GM12878 (cell line): Measurements from ENCODE around the gene ARHGEF18. TPM values are rescaled to one million over a fixed set of nuclear protein-coding genes. Genes with fewer than 3 reads are reported as not detected.
A peak's percentile ranks its signal among the peaks of the same experiment; 100 is the strongest.

ENCODE experiments used
- ATAC-seq: fragments of 200-7000 bp; cut with Tn5 transposase; 3 replicates; pipeline ENCODE4 v1.9.1; 2020; ENCODE audit warnings: mild to moderate bottlenecking, moderate library complexity
- BruUV-seq: library from RNA; stranded (reverse); fragments of 400-500 nt; replicated peaks from 2 replicates; lab custom pipeline; 2021; lab: Mats Ljungman, UMichigan
- CTCF ChIA-PET: fragments of 300-600 bp; sonication (Branson Sonifier 250); formaldehyde crosslinking; extraction: SDS; loops from one replicate; lab custom pipeline; 2021; ENCODE audit warnings: inconsistent platforms; lab: Yijun Ruan, JAX
- POLR2A ChIA-PET: fragments of 350-600 bp; formaldehyde crosslinking; extraction: SDS; loops from one replicate; lab custom pipeline; 2021; ENCODE audit warnings: inconsistent platforms; lab: Charles Lee
- RAD21 ChIA-PET: fragments of 300-600 bp; sonication (Branson Sonifier 250); formaldehyde crosslinking; loops from one replicate; lab custom pipeline; 2023; ENCODE audit warnings: antibody characterized with exemption; ENCODE audit not compliant: unreplicated experiment; lab: Charles Lee
- SMC1A ChIA-PET: fragments of 300-600 bp; sonication (Branson Sonifier 250); formaldehyde crosslinking; loops from one replicate; lab custom pipeline; 2023; ENCODE audit not compliant: unreplicated experiment, uncharacterized antibody; lab: Charles Lee
- DNase-seq: peaks from one replicate; pipeline ENCODE4 v3.0.0-alpha.2; 2011; ENCODE audit warnings: low read depth, low spot score
- FAIRE-seq: peaks from 3 replicates; lab custom pipeline; 2011; peaks lifted over from hg19 to GRCh38; lab: Jason Lieb, UNC
- H2AFZ ChIP-seq: 2 replicates; pipeline ENCODE4 v1.6.0; 2011; ENCODE audit warnings: low read depth, low read length, control low read depth; ENCODE audit not compliant: control insufficient read depth
- H3K27ac ChIP-seq: 2 replicates; pipeline ENCODE4 v1.5.1; 2011; ENCODE audit warnings: control low read depth; ENCODE audit not compliant: control insufficient read depth, insufficient read depth
- H3K27me3 ChIP-seq, 2 experiments: replicated peaks in 1 of 2; 2 replicates each; pipeline versions ENCODE4 v1.6.0 to v1.6.1; 2011; ENCODE audit warnings: low read length in 1 of 2; ENCODE audit not compliant: control insufficient read depth in 2 of 2, insufficient read depth in 2 of 2
- H3K36me3 ChIP-seq, 2 experiments: 2 replicates each; pipeline ENCODE4 v1.5.1; 2011; ENCODE audit warnings: low read length in 1 of 2; ENCODE audit not compliant: control insufficient read depth in 2 of 2, insufficient read depth in 2 of 2
- H3K4me1 ChIP-seq: 2 replicates; pipeline ENCODE4 v1.6.1; 2011; ENCODE audit warnings: mild to moderate bottlenecking, low read length, moderate library complexity, mixed read lengths; ENCODE audit not compliant: control insufficient read depth, insufficient read depth
- H3K4me2 ChIP-seq: 2 replicates; pipeline ENCODE4 v1.6.0; 2011; ENCODE audit warnings: control low read depth; ENCODE audit not compliant: control insufficient read depth, insufficient read depth
- H3K4me3 ChIP-seq: fragments of 200-600 bp; sonication (generic); 2 replicates; pipeline ENCODE4 v1.5.1; 2016
- H3K79me2 ChIP-seq: 2 replicates; pipeline ENCODE4 v1.6.0; 2011; ENCODE audit warnings: low read length; ENCODE audit not compliant: control insufficient read depth, insufficient read depth
- H3K9ac ChIP-seq: 2 replicates; pipeline ENCODE4 v1.8.0; 2011; ENCODE audit warnings: low read length, control low read depth, mixed read lengths; ENCODE audit not compliant: control insufficient read depth, insufficient read depth
- H3K9me3 ChIP-seq: replicated peaks from 3 replicates; pipeline ENCODE4 v1.5.1; 2011; ENCODE audit warnings: mild to moderate bottlenecking, low read length; ENCODE audit not compliant: control insufficient read depth, insufficient read depth
- H4K20me1 ChIP-seq: 2 replicates; pipeline ENCODE4 v1.6.0; 2011; ENCODE audit not compliant: control insufficient read depth, insufficient read depth
- KAT2A ChIP-seq: conservative IDR thresholded peaks from 2 replicates; pipeline ENCODE4 v1.6.1; 2011; ENCODE audit warnings: low read depth, low read length; ENCODE audit not compliant: control insufficient read depth
- RCOR1 ChIP-seq: conservative IDR thresholded peaks from 2 replicates; pipeline ENCODE4 v1.6.1; 2012; ENCODE audit warnings: low read depth, low read length, improper control_type of control experiment
- RUNX3 ChIP-seq: IDR thresholded peaks from 2 replicates; pipeline ENCODE4 v1.6.1; 2012; ENCODE audit warnings: low read length, inconsistent platforms
- SMARCA5 ChIP-seq: fragments of 450-650 bp; IDR thresholded peaks from 2 replicates; pipeline ENCODE4 v1.6.1; 2017; ENCODE audit warnings: mild to moderate bottlenecking
- STAT3 ChIP-seq: IDR thresholded peaks from 2 replicates; pipeline ENCODE4 v1.6.1; 2011; ENCODE audit warnings: low read depth, low read length, improper control_type of control experiment
- WGBS: methylation state at CpG from one replicate; pipeline ENCODE4 v1.1.6; 2016; ENCODE audit warnings: low lambda C conversion rate; ENCODE audit not compliant: insufficient replicate concordance, insufficient coverage; ENCODE audit errors: missing lambda C conversion rate; 5-methylcytosine and 5-hydroxymethylcytosine counted together
- in situ Hi-C: fragments of 300-500 bp; cut with MboI; formaldehyde crosslinking; loops from 9 replicates; pipeline ENCODE4 v1.14.3; 2018; ENCODE audit warnings: mixed read lengths
- intact Hi-C: fragments of 100-400 bp; cut with micrococcal nuclease; formaldehyde crosslinking; loops from one replicate; pipeline ENCODE4 v1.14.2; 2022; ENCODE audit not compliant: unreplicated experiment
- polyA plus RNA-seq, 11 experiments: library from polyadenylated mRNA; depleted of rRNA in 4 of 11; unstranded in 6 of 11; stranded (reverse) in 5 of 11; fragments of >200 nt; fragmentation: Nextera tagmentation in 4 of 11; fragmentation: Illumina TruSeq in 1 of 11; extraction: Ambion mirVana in 4 of 11; extraction: Trizol in 1 of 11; gene quantifications; 1 replicate in 1 of 11; 2 replicates in 10 of 11; pipeline versions ENCODE4 v1.2.1 to v1.2.3, GENCODE V29; 2011 to 2016; ENCODE audit warnings: inconsistent platforms in 2 of 11, missing spikeins in 2 of 11, low read depth in 1 of 11
- total RNA-seq, 4 experiments: library from RNA; depleted of rRNA in 3 of 4; stranded (reverse); fragments of >200 nt in 3 of 4; fragmentation: Illumina TruSeq in 1 of 4; extraction: Trizol in 1 of 4; gene quantifications; 2 replicates each; pipeline versions ENCODE4 v1.2.1 to v1.2.3, GENCODE V29; 2013 to 2021
- TF ChIP-seq, protein P1 (sequence below): IDR thresholded peaks from 2 replicates; pipeline ENCODE4 v1.6.1; 2012; ENCODE audit warnings: low read depth, low read length, improper control_type of control experiment
- TF ChIP-seq, protein P2 (sequence below): fragments of 450-650 bp; IDR thresholded peaks from 2 replicates; pipeline ENCODE4 v1.6.1; 2016; ENCODE audit warnings: mild to moderate bottlenecking

The ARHGEF18 gene
- total and polyA plus RNA-seq, 10 of the 15 experiments (the other 5 are each of a cell fraction or from before 2014, with no cell fraction given), result 0.31 to 32.3 (median 13.4) TPM

DNA sequence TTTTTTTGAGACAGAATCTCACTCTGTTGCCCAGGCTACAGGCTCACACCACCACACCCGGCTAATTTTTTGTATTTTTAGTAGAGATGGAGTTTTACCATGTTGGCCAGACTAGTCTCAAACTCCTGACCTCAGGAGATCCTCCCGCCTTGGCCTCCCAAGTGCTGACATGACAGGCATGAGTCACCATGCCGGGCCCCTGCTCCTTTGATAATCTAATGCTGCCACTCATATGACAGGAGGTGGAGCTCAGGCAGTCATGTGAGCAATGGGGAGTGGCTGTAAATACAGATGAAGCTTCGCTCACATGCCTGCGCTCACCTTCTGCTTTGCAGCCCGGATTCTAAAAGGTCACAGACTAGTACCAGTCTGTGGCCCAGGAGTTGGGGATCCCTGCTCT is 25.1 kb downstream of the ARHGEF18 start:
- ChIA-PET CTCF (interaction anchor here (1.3 to 1.9 kb wide), 2 partner anchors 20 kb away, joined by 5 to 8 read pairs; no protein-coding TSS in a partner anchor), SMC1A (no interaction called here), RAD21 (no interaction called here), POLR2A (interaction anchor here (0.6 kb wide), 2 partner anchors 66 to 70 kb away, joined by 3 read pairs; no protein-coding TSS in a partner anchor)
- no peak for ATAC-seq
- Histone ChIP-seq H3K27me3 (no peaks in the 10 kb centered on the region), H3K27ac (no peak overlapping the region), H3K9me3 (no peaks in the 10 kb centered on the region), H4K20me1 (no peaks in the 10 kb centered on the region), H3K4me1 (no peaks in the 10 kb centered on the region), H3K79me2 (no peaks in the 10 kb centered on the region), H3K4me3 (no peak overlapping the region), H3K36me3 (no peaks in the 10 kb centered on the region; a peak in 3 of 4 replicates), H3K4me2 (no peak overlapping the region), H2AFZ (no peak overlapping the region), H3K9ac (no peak overlapping the region)
- in situ Hi-C loops (no loop called here), intact Hi-C loops (no loop called here)
- no peak for FAIRE-seq
- DNase-seq, result no peak
- WGBS, result 62% methylated on average over 6 of the region's 6 CpGs
- BruUV-seq, result no TSS peak
- TF ChIP-seq RCOR1 (no peak), KAT2A (no peak), RUNX3 (no peak), STAT3 (no peak), SMARCA5 (no peak)
- TF ChIP-seq, protein P1, sequence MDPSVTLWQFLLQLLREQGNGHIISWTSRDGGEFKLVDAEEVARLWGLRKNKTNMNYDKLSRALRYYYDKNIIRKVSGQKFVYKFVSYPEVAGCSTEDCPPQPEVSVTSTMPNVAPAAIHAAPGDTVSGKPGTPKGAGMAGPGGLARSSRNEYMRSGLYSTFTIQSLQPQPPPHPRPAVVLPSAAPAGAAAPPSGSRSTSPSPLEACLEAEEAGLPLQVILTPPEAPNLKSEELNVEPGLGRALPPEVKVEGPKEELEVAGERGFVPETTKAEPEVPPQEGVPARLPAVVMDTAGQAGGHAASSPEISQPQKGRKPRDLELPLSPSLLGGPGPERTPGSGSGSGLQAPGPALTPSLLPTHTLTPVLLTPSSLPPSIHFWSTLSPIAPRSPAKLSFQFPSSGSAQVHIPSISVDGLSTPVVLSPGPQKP, result no peak
- TF ChIP-seq, protein P2, sequence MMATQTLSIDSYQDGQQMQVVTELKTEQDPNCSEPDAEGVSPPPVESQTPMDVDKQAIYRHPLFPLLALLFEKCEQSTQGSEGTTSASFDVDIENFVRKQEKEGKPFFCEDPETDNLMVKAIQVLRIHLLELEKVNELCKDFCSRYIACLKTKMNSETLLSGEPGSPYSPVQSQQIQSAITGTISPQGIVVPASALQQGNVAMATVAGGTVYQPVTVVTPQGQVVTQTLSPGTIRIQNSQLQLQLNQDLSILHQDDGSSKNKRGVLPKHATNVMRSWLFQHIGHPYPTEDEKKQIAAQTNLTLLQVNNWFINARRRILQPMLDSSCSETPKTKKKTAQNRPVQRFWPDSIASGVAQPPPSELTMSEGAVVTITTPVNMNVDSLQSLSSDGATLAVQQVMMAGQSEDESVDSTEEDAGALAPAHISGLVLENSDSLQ, result peak; percentile 67
